Measurements from ENCODE around the gene TEFM.
"Not testable (repeated sequence)": the region's sequence is repeated elsewhere in the genome, so short reads cannot be mapped to it uniquely, and the experiment has no call there.

The TEFM gene

GRCh38 chr17:30906101-30906911, at the start of gene TEFM:
TSS of gene TEFM (minus strand) at chr17:30906238. CDS start at chr17:30906198, 40 bp downstream.
- peak; percentile 92 for DNase-seq

- DNase-seq, result peak; percentile 26 to 36
These were observed 48.2 kb upstream of the TEFM start for GRCh38 chr17:30954046-30954830.

GRCh38 chr17:30952638-30953393, 46.8 kb upstream of the TEFM start:
- DNase-seq, result peak; percentile 54 to 60

GRCh38 chr17:30950669-30951399, 44.8 kb upstream of the TEFM start:
- DNase-seq, result peak; percentile 12 to 26

GRCh38 chr17:30950189-30950588, 44.2 kb upstream of the TEFM start:
- DNase-seq, result no peak

- DNase-seq, result no peak
These were observed 41.8 kb upstream of the TEFM start for GRCh38 chr17:30947796-30948195.

GRCh38 chr17:30942308-30943079, 36.5 kb upstream of the TEFM start:
- DNase-seq, result no peak

- DNase-seq, result no peak
These were observed 33.1 kb upstream of the TEFM start for GRCh38 chr17:30939051-30939689.

GRCh38 chr17:30933966-30934365, 27.9 kb upstream of the TEFM start:
- peak; percentile 16 to 54 for DNase-seq

GRCh38 chr17:30931582-30931981, 25.5 kb upstream of the TEFM start:
- not testable (repeated sequence) for DNase-seq

- DNase-seq, result no peak
These were observed 24.5 kb upstream of the TEFM start for GRCh38 chr17:30930495-30930894.

- DNase-seq, result not testable (repeated sequence)
These were observed 23.8 kb upstream of the TEFM start for GRCh38 chr17:30929861-30930260.

- DNase-seq, result no peak
These were observed 23.1 kb upstream of the TEFM start for GRCh38 chr17:30929081-30929633.

- no peak for DNase-seq
These were observed 22.5 kb upstream of the TEFM start for GRCh38 chr17:30928584-30928983.

GRCh38 chr17:30927756-30928155, 21.7 kb upstream of the TEFM start:
- DNase-seq, result no peak

GRCh38 chr17:30926516-30926915, 20.5 kb upstream of the TEFM start:
- DNase-seq, result no peak

- DNase-seq, result no peak
These were observed 18.3 kb upstream of the TEFM start for GRCh38 chr17:30924341-30924740.

GRCh38 chr17:30922235-30923030, 16.4 kb upstream of the TEFM start:
- no peak for DNase-seq

- DNase-seq, result peak; percentile 43 to 48
These were observed 15.6 kb upstream of the TEFM start, which contains the start of gene ADAP2 for GRCh38 chr17:30921544-30922196. TSS of gene ADAP2 (plus strand) at chr17:30921945. CDS start at chr17:30922015, 70 bp downstream.
